Measurements from ENCODE around the gene ATP6V0A4.
"Not testable (repeated sequence)": the region's sequence is repeated elsewhere in the genome, so short reads cannot be mapped to it uniquely, and the experiment has no call there.

The ATP6V0A4 gene

GRCh38 chr7:138801256-138801655 is 3.3 kb upstream of the ATP6V0A4 start:
- FAIRE-seq = no peak

- no peak for FAIRE-seq
Observed at GRCh38 chr7:138799336-138800000, 1.5 kb upstream of the ATP6V0A4 start.

- FAIRE-seq = no peak
Observed at GRCh38 chr7:138798836-138799235, 840 bp upstream of the ATP6V0A4 start.

- not testable (repeated sequence) for FAIRE-seq
Observed at GRCh38 chr7:138797046-138797445, 950 bp downstream of the ATP6V0A4 start.

- no peak for FAIRE-seq
Observed at GRCh38 chr7:138796038-138796615, 1.9 kb downstream of the ATP6V0A4 start.

GRCh38 chr7:138785587-138786437 is 12.2 kb downstream of the ATP6V0A4 start:
- FAIRE-seq = no peak

- FAIRE-seq = no peak
Observed at GRCh38 chr7:138784692-138785091, 13.3 kb downstream of the ATP6V0A4 start.

- FAIRE-seq = no peak
Observed at GRCh38 chr7:138781004-138781403, 17.0 kb downstream of the ATP6V0A4 start.

- no peak for FAIRE-seq
Observed at GRCh38 chr7:138776166-138776833, 21.7 kb downstream of the ATP6V0A4 start.

GRCh38 chr7:138773817-138774216 is 24.2 kb downstream of the ATP6V0A4 start:
- no peak for FAIRE-seq

- no peak for FAIRE-seq
Observed at GRCh38 chr7:138773176-138773575, 24.8 kb downstream of the ATP6V0A4 start.

- no peak for FAIRE-seq
Observed at GRCh38 chr7:138770904-138771303, 27.1 kb downstream of the ATP6V0A4 start.

GRCh38 chr7:138768241-138768640 is 29.8 kb downstream of the ATP6V0A4 start:
- FAIRE-seq = no peak

GRCh38 chr7:138756591-138757242 is 41.3 kb downstream of the ATP6V0A4 start:
- no peak for FAIRE-seq

- FAIRE-seq = no peak
Observed at GRCh38 chr7:138755842-138756590, 42.0 kb downstream of the ATP6V0A4 start.

- FAIRE-seq = no peak
Observed at GRCh38 chr7:138755331-138755747, 42.7 kb downstream of the ATP6V0A4 start.

- FAIRE-seq = no peak
Observed at GRCh38 chr7:138753610-138754009, 44.4 kb downstream of the ATP6V0A4 start.

GRCh38 chr7:138753150-138753518 is 44.9 kb downstream of the ATP6V0A4 start:
- no peak for FAIRE-seq

GRCh38 chr7:138752518-138753149 is 45.4 kb downstream of the ATP6V0A4 start:
- no peak for FAIRE-seq

- no peak for FAIRE-seq
Observed at GRCh38 chr7:138750901-138751464, 47.0 kb downstream of the ATP6V0A4 start.

- no peak for FAIRE-seq
Observed at GRCh38 chr7:138750473-138750872, 47.5 kb downstream of the ATP6V0A4 start.
